Body of pancreas (tissue), 4 donors: ENCODE results near the gene MEG3. TPM values are rescaled to one million over a fixed set of nuclear protein-coding genes. Genes with fewer than 3 reads are reported as not detected.

Experiments
- ATAC-seq: fragments of 150-250 bp; one replicate; pipeline ENCODE4 v1.9.1; 2016
- DNase-seq, 4 donors: peaks; one replicate each; pipeline ENCODE4 v3.0.0-alpha.2; 2019
- H3K27ac ChIP-seq, 4 donors: fragments of 200-600 bp; sonication (generic); 1 replicate in 3 of 4; 2 replicates in 1 of 4; pipeline versions ENCODE4 v1.5.1 to v1.6.1; 2016 to 2019; ENCODE audit warnings: mild to moderate bottlenecking in 1 of 4, mixed read lengths in 1 of 4, moderate library complexity in 1 of 4
- H3K27me3 ChIP-seq, 2 donors: fragments of 200-600 bp; sonication (generic); one replicate each; pipeline ENCODE4 v1.6.0; 2016; ENCODE audit warnings: mild to moderate bottlenecking in 1 of 2
- H3K36me3 ChIP-seq, 2 donors: fragments of 200-600 bp; sonication (generic); replicated peaks in 1 of 2; 2 replicates each; pipeline ENCODE4 v1.5.1; 2016; ENCODE audit warnings: low read depth in 2 of 2; ENCODE audit not compliant: insufficient read depth in 1 of 2
- H3K4me1 ChIP-seq: fragments of 200-600 bp; sonication (generic); one replicate; pipeline ENCODE4 v1.6.0; 2016
- H3K4me3 ChIP-seq, 2 donors: fragments of 200-600 bp; sonication (generic); 1 replicate in 1 of 2; 2 replicates in 1 of 2; pipeline ENCODE4 v1.5.1; 2016 to 2019
- H3K9me3 ChIP-seq, 3 donors: fragments of 200-600 bp; sonication (generic); 1 replicate in 2 of 3; 2 replicates in 1 of 3; pipeline ENCODE4 v1.5.1; 2016
- CTCF ChIP-seq, 7 experiments: fragments of 450-650 bp in 4 of 7; fragments of 200-600 bp in 3 of 7; sonication (generic) in 3 of 7; IDR thresholded peaks; one replicate each; pipeline ENCODE4 v1.5.1; 2016 to 2019; ENCODE audit warnings: antibody characterized with exemption in 7 of 7
- POLR2A ChIP-seq, 3 donors: fragments of 450-650 bp; IDR thresholded peaks; one replicate each; pipeline ENCODE4 v1.6.1; 2016; ENCODE audit warnings: antibody characterized with exemption in 3 of 3, mild to moderate bottlenecking in 2 of 3
- WGBS, 2 donors: methylation state at CpG; one replicate each; pipeline ENCODE4 v1.1.5; 2017; 5-methylcytosine and 5-hydroxymethylcytosine counted together
- intact Hi-C: fragments of 100-400 bp; cut with DNase I; formaldehyde crosslinking; loops from one replicate; pipeline ENCODE4 v1.15.1; 2023
- total RNA-seq, 2 donors: library from RNA; depleted of rRNA; stranded (reverse); fragments of >200 nt; gene quantifications; one replicate each; pipeline ENCODE4 v1.1.0, GENCODE V29; 2016

Gene MEG3
- total RNA-seq, 2 donors from 2014 or later = 150 to 537 TPM

GRCh38 chr14:100900837-100901390 lies 75.0 kb downstream of the MEG3 start:
- 40 to 47% methylated on average over 15 of the region's 15 CpGs for WGBS, 2 donors
- DNase-seq (peak; percentile 43 to 67 (median 49)), ATAC-seq (peak; percentile 36)
- intact Hi-C loops = no loop called here
- Histone ChIP-seq H3K27ac (no peak overlapping the region), H3K36me3 (no peaks in the 10 kb centered on the region), H3K4me1 (peaks cover 20% of the 10 kb centered on the region), H3K4me3 (no peak overlapping the region), H3K27me3 (no peaks in the 10 kb centered on the region), H3K9me3 (no peaks in the 10 kb centered on the region)
- no peak for TF ChIP-seq POLR2A (IDR thresholded peaks at IDR 0.05)
- TF ChIP-seq CTCF (IDR thresholded peaks at IDR 0.05) = peak in 3 of 7 experiments; percentile 38 to 41 (median 39)

GRCh38 chr14:100901391-100902183 lies 75.7 kb downstream of the MEG3 start:
- intact Hi-C loops = no loop called here
- no peak overlapping the region for H3K4me3 ChIP-seq
- no peak for ATAC-seq

GRCh38 chr14:100902295-100903133 lies 76.6 kb downstream of the MEG3 start:
- no peak for ATAC-seq
- no peak for TF ChIP-seq CTCF (IDR thresholded peaks at IDR 0.05)
- no peak for TF ChIP-seq POLR2A (IDR thresholded peaks at IDR 0.05)
- Histone ChIP-seq H3K4me1 (peaks cover 20% of the 10 kb centered on the region), H3K27ac (no peak overlapping the region), H3K36me3 (no peaks in the 10 kb centered on the region), H3K4me3 (no peak overlapping the region), H3K9me3 (no peaks in the 10 kb centered on the region), H3K27me3 (no peaks in the 10 kb centered on the region)
- WGBS, 2 donors = 63 to 74% methylated on average over 16 to 18 of the region's 18 CpGs
- intact Hi-C loops = no loop called here
- DNase-seq = no peak

More at GRCh38 chr14:100901391-100902183, 75.7 kb downstream of the MEG3 start:
- 73 to 77% methylated on average over 5 to 12 of the region's 12 CpGs for WGBS, 2 donors
- DNase-seq = peak in 2 of 4 donors; percentile 1 to 10
- no peaks in the 10 kb centered on the region for H3K36me3 ChIP-seq
- peaks cover 20% of the 10 kb centered on the region for H3K4me1 ChIP-seq
- TF ChIP-seq POLR2A (IDR thresholded peaks at IDR 0.05) (no peak), CTCF (IDR thresholded peaks at IDR 0.05) (no peak)
- H3K27me3 ChIP-seq = no peaks in the 10 kb centered on the region
- H3K27ac ChIP-seq = no peak overlapping the region
- no peaks in the 10 kb centered on the region for H3K9me3 ChIP-seq

- 72 to 75% methylated on average over 9 to 10 of the region's 10 CpGs for WGBS, 2 donors
- intact Hi-C loops = no loop called here
- Histone ChIP-seq H3K27me3 (no peaks in the 10 kb centered on the region), H3K36me3 (no peaks in the 10 kb centered on the region), H3K4me1 (peaks cover 20% of the 10 kb centered on the region), H3K4me3 (no peak overlapping the region), H3K9me3 (no peaks in the 10 kb centered on the region), H3K27ac (no peak overlapping the region)
- ATAC-seq = no peak
- DNase-seq = no peak
- no peak for TF ChIP-seq POLR2A (IDR thresholded peaks at IDR 0.05)
- TF ChIP-seq CTCF (IDR thresholded peaks at IDR 0.05) = no peak
These were observed 77.2 kb downstream of the MEG3 start for GRCh38 chr14:100903134-100903468.
